GM19438 (cell line): ENCODE measurements around the gene ERFL.
A peak's percentile ranks its signal among the peaks of the same experiment; 100 is the strongest.

Source experiments
- ATAC-seq: cut with Tn5 transposase; IDR thresholded peaks from one replicate; pipeline ENCODE4 v1.9.1; 2021; ENCODE audit warnings: low read depth; ENCODE audit not compliant: unreplicated experiment

Gene ERFL

GRCh38 chr19:41901707-41902360 is 26.4 kb downstream of the ERFL start:
- ATAC-seq: no peak

- no peak for ATAC-seq
Observed at GRCh38 chr19:41898235-41898634, 30.0 kb downstream of the ERFL start.

- no peak for ATAC-seq
Observed at GRCh38 chr19:41897820-41898219, 30.4 kb downstream of the ERFL start.

DNA sequence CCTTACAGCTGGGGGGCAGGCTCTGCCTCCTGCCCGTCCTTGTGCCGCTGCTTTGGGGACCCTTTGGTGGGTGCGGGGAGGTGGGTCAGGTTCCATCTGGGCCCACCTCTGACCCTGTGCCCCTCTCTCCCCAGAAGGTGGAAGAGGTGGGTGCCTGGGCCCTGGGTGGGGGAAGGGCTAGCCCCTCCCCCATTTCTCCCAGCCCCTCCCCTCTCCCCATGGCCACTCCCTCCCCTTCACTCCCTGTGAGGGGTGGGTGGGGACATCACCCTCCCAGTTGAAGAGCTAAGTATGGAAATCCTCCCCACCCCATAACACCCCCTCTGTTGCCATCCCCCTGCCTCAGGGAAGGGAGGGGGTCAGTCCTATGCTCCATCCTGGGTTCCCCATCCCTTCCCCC is 31.1 kb downstream of the ERFL start:
- no peak for ATAC-seq

GRCh38 chr19:41896581-41896942 is 31.7 kb downstream of the ERFL start:
- no peak for ATAC-seq

DNA sequence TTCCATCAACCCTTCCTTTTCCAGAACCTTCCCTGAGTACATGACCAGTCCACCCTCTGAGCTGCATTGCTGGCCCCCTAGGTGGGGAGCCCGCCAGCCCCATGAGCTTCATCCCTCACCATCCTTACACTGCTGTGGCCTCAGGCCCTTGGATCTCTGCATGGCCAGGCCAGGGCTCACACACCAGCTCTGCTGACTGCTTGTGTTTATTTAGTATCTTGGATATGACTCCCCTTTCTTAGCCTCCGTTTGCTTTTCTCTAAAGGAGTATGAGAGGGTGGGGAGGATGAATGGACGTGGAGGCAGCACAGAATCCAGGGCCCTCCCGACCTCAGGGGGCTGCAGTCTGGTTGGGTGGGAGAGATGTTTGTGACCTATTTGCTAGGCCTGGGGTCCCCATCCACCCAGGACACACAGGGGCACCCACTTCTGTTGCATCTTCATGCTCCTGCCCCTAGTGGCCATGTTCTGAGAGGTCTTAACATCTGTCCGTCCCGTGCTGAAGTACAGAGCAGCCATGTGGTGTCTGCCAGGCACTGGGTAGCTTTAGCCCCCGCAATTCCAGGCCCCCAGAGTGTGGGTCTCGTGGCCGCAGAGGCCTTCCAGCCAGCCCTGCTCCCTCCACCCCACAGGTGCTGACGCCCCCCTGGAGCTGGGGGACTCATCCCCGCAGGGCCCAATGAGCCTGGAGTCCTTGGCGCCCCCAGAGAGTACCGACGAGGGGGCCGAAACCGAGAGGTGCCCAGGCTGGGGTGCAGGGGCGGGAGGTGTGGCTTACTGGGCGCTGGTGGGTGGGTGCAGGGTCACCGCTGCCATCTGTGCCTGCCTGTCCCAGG is 32.3 kb downstream of the ERFL start:
- ATAC-seq: no peak

- no peak for ATAC-seq
Observed at GRCh38 chr19:41894350-41894749, 33.9 kb downstream of the ERFL start.

- no peak for ATAC-seq
Observed at GRCh38 chr19:41893899-41894298, 34.4 kb downstream of the ERFL start.

GRCh38 chr19:41892173-41892902 is 35.9 kb downstream of the ERFL start:
- no peak for ATAC-seq

- ATAC-seq: no peak
Observed at GRCh38 chr19:41890936-41891335, 37.3 kb downstream of the ERFL start.

DNA sequence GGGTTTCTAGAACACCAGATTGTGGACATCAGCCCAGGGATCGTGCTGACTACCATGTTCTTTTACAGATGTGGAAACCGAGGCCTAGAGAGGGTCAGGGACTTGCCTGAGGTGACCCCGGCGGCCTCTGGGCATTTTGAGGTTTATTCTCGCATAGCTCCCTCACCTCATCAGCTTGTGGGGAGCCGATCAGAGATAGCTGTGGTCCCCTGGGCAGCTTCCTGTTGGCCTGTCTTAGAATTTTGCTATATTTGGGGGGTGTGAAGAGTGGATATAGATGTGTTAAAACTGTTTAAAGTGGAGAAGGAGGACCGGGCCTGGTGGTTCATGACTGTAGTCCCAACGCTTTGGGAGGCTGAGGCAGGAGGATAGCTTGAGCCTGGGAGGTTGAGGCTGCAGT is 38.4 kb downstream of the ERFL start:
- no peak for ATAC-seq

GRCh38 chr19:41888926-41889325 is 39.3 kb downstream of the ERFL start:
- no peak for ATAC-seq

GRCh38 chr19:41887711-41888382 is 40.4 kb downstream of the ERFL start:
- ATAC-seq: no peak

DNA sequence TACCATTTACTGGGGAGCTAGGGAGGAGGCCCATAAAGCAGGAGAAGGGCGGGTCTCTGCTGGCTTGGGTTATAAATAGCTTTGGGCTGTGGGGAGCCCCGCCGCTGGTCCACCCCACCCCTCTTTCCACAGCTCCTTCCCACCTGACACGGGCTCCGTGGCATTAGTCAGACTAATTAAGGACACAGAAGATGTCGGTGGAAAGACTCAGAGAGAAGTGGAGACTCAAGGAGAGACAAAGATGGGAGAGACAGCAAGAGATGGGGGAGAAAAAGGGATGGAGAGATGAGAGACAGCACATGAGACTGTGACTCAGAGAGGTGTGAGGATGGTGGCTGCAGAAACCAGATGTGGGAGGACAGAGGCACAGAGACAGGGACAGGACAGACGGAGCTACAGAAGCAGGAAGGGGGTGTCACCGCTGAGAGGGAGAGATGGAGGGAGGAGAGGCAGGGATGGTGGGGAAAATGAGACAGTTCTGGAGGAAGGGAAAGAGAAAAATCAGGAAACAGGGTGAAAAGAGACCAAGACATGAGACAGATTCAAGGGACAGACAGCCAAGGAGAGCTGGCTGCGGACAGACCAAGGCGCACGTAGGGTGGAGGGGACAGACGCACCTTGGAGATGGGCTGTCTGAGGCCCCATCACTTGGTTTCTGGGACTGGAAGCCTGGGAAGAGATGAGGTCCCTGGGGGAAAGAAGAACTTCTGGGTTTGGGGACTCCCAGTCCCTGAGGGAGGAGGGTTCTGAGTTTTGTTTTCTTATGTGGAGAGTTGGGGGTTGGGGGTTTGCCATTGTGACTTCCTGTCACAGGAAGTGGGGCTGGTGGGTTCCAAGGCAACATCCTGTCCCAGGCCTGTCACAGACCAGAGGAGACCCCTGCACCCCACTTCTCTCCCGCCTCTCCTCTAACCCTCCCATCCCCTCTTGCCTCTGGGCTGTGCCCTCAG is 41.2 kb downstream of the ERFL start:
- no peak for ATAC-seq

- peak; percentile 58 for ATAC-seq
Observed at GRCh38 chr19:41883821-41884733, 44.2 kb downstream of the ERFL start.

- ATAC-seq: no peak
Observed at GRCh38 chr19:41883463-41883820, 44.8 kb downstream of the ERFL start.

DNA sequence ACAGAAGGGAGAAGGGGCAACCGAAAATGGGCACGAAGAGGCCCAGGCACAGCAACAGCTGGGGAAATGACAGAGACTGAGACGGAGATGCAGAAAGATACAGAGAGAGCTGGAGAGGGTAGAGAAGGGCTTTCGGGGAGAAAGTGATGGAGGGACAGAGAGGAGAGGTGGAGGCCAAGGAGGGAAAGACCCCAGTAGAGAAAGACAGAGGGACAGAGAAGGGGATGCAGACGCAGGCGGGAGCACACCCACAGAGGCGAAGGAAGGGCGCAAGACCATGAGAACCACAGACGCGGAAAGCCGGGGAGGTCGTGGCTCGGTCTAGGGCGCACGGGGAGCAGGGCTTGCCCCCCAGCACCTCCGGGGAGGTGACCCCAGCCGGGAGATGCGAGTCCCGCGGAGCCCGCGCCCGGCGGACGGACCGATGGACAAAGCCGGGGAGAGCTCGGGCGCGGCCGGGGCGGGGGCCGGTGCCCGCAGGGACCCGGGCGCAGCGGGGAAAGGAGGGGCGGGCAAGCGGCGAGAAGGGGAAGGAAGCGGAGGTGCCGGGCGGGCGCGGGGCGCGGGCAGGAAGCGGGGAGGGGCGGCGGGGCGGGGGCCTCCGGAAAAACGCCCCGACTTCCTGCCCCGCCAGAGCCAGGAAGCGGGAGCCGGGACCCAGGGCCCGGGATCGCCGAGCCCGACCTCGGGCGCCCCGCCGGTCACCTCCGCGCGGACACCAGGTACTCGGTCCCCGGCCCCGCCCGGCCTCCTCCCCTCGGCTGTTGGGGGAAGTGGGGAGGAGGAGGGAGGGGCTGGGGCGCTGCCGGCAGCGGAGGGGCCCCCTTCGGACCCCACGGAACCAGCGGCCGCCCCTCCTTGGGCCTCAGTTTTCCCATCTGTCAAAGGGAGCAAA is 45.4 kb downstream of the ERFL start, which contains the start of gene ARHGEF1:
TSS of gene ARHGEF1 (plus strand) at position 617 of the 895 bp plus-strand sequence. CDS start 4,899 bp downstream, outside the sequence.
- no peak for ATAC-seq

DNA sequence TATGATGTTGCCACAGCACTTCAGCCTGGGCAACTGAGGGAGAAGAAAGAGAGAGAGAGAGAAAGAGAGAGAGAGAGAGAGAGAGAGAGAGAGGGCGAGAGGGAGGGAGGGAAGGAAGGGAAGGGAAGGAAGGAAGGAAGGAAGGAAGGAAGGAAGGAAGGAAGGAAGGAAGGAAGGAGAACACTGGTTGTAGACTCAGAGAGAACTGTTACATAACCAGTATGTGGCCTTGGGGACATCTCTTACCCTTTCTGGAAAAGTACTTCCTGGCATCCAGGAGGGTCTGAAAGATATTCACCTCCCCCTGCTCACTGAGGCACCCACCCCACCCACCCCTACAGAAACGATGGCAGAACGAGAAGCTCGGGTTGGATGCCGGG is 47.9 kb downstream of the ERFL start:
- ATAC-seq: no peak
